ENCODE measurements around the gene PAPPA2.

- TF ChIP-seq ZNF217 (IDR thresholded peaks at IDR 0.05): no peak
- no peak for TF ChIP-seq ATF3 (IDR thresholded peaks at IDR 0.05; ENCODE audit: borderline replicate concordance, extremely low read depth, low read depth, low read length)
- TF ChIP-seq POLR2AphosphoS5 (IDR thresholded peaks at IDR 0.05; ENCODE audit: low read length): no peak
Observed at GRCh38 chr1:176885751-176886150, 422.8 kb downstream of the PAPPA2 start.
